Right lung (tissue), 5 donors: Measurements from ENCODE around the gene SAV1. TPM values are rescaled to one million over a fixed set of nuclear protein-coding genes. Genes with fewer than 3 reads are reported as not detected.

Source experiments
- DNase-seq, 2 donors: peaks; one replicate each; pipeline ENCODE4 v3.0.0-alpha.2; 2013
- polyA plus RNA-seq, 5 donors: library from polyadenylated mRNA; unstranded; fragments of 120-200 nt; gene quantifications; one replicate each; pipeline versions ENCODE4 v1.2.1 to v1.2.3, GENCODE V29; 2013; ENCODE audit warnings: inconsistent platforms in 1 of 5, low replicate concordance in 1 of 5; ENCODE audit not compliant: insufficient read length in 5 of 5, insufficient read depth in 1 of 5

SAV1 gene
- polyA plus RNA-seq, 5 donors = 35.3 to 44.2 (median 41.3) TPM

- no peak for DNase-seq
Observed at GRCh38 chr14:50610465-50610864, 57.6 kb downstream of the SAV1 start.

- DNase-seq = no peak
Observed at GRCh38 chr14:50608302-50608851, 59.7 kb downstream of the SAV1 start.

DNA sequence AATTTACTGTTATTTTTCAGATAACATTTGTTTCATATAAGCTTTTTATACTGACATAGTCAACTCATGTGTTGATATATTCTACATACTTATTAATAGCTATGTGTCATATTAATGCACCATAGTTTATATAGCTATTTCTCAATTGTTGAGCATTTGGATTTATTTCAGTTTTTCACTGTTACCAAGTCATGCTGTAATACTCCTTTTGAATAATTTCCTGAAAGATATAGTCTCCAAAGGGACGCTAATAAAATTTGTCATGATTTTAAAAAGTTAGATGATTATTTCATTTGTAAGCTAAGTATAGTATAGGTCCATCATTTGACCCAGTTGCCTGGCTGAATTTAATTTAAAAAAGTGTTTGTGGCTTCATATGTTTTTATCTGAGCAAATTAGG, 60.3 kb downstream of the SAV1 start:
- DNase-seq = no peak

DNA sequence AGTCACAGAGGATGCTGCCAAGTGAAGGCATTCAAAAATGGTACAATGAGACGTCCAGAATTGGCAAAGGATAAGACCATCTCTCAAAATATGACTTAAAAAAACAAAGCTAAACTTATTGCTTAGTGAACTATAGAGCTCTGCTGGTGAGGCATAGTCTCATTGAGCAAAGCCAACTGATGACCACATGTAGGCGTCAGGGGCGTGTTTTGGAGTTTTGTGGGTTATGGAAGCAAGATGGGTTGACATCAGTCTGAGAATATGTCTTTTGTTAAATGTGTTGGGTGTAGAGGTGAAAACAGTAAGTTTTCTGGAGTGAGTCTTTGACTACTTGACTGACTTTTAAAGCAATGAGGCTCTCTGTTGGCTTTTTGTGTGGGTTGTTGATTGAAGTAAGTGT, 60.9 kb downstream of the SAV1 start:
- no peak for DNase-seq

DNA sequence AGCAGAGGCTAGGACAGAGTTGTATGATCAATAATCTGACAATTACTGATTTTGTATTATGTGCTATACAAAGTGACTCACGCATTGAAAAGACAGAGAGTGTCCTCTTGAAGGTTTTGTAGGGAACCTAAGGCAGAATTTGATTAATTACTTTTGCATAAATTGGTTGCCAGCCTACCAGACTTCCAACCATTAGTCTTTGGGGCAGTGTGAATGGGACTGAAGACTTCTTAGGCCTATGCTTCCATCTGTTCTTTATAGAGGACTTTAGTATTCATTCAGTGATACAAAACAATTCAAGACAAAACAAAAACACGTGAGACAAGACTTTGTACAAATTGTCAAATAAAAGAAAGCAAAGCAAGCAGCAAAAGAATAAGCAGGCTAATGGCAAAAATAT, 61.6 kb downstream of the SAV1 start:
- DNase-seq = no peak

- peak in 1 of 2 donors; percentile 19 for DNase-seq
Observed at GRCh38 chr14:50605766-50606165, 62.3 kb downstream of the SAV1 start.

- no peak for DNase-seq
Observed at GRCh38 chr14:50603565-50603964, 64.5 kb downstream of the SAV1 start.

GRCh38 chr14:50602035-50602434, 66.1 kb downstream of the SAV1 start:
- DNase-seq = no peak

DNA sequence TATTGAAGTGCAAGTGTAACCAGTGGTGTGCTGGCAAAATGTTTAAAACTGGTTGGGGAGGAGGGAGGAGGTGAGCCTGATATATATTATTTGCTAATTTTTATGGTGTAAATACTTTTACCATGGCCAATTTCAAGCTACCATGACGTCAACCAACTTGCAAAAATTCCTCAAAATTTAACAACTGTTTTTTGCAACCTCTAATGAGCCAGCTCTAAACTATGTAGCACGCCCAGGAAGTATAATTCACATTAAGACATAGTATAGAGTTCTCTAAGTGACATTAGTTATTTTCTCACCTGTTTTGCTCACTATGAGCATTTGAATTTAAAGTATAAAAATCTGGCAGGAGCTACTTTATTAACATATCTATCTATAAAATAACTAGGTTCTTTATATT, 66.7 kb downstream of the SAV1 start:
- no peak for DNase-seq

DNA sequence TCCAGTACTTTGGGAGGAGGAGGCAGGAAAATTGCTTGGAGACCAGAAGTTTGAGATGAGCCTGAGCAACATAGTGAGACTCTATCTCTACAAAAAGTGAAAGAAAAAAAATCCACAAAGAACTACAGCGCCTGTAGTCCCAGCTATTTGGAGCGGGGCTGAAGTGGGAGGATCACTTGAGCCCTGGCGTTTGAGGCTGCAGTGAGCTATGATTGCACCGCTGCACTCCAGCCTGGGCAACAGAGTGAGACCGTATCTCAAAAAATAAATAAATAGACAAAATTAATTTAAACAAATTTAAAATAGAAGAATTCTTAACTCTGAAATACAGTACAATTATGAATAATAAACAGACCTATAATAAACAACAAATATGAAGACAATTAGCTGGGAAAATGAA, 67.3 kb downstream of the SAV1 start:
- no peak for DNase-seq

- DNase-seq = peak in 1 of 2 donors; percentile 29
Observed at GRCh38 chr14:50599700-50600444, 68.2 kb downstream of the SAV1 start.

DNA sequence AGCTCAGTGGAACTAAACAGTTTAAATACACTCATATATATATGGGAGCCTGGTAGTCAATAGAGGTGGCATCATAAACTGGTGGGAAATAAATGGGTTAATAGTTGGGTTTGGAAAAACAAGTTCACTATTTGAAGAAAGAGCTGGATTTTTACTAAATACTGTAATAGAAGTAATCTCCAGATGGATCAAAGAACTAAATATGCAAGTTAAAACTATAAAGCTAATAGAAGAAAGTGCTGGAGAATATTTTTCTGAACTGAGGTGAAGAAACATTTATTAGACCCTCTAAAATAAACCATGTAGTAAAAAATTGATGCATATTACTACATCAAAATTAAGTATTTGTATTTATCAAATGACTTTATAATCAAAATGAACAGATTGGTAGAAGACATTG, 69.3 kb downstream of the SAV1 start:
- DNase-seq = no peak

DNA sequence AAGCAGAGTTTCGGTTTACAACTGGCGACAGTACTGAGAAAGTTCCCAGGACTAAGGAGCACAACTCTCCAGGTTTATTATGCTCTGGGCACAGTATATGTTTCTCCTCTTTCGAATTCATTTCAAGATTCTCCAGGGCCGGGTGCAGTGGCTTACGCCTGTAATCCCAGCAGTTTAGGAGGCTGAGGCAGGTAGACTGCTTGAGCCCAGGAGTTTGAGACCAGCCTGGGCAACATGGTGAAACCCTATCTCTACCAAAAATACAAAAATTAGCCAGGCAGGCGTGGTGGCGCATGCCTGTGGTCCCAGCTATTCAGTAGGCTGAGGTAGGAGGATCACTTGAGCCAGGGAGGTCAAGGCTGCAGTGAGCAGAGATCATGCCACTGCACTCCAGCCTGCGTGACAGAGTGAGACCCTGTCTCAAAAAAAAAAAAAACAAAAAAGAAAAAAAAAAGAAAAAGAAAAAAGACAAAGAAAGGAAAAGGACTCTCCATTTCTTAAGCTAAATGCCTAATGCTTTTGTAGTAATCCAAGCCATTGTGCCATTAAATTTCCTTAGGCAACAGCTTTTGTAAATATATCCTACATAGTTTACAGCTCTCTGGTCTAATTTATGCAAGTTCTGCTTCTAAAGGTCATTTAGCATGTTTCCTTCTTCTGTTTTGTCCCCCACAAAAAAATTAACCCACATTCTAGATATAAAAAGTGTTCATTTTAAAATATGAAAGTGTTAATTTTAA, 73.4 kb downstream of the SAV1 start:
- DNase-seq = no peak

DNA sequence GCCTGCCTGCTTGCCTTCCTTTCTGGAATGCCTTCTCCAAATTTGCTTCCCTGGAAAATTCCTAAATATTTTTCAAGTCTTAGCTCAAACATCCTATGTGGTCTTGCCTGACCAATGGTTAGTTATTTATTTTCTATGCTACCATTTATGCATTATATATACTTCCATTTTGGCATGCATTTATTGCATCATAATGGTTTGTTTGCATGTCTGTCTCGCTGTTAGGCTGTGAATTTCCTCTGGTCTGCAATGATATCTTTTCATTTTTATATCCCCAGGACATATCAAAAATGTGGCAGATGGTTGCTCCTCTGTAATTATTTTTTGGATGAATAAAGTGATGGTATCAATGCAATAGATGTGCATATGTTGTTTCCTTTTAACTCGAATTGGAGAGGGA, 77.6 kb downstream of the SAV1 start:
- DNase-seq = no peak

Other genes starting within 250 kb of the SAV1 start
- 10 to 100 TPM; 47.0 to 87.5 (median 66.8) TPM for gene MAP4K5, start 135.7 kb downstream of the SAV1 start, polyA plus RNA-seq
- 10 to 100 TPM in 1 of 5 donors, 1 to 10 TPM in 4; 6.7 to 10.7 (median 8.3) TPM for gene ATL1, start 108.2 kb downstream of the SAV1 start, polyA plus RNA-seq
- gene NIN, start 162.9 kb upstream of the SAV1 start, polyA plus RNA-seq = 10 to 100 TPM; 17.5 to 32.7 (median 27.5) TPM
- gene ABHD12B, start 203.7 kb upstream of the SAV1 start, polyA plus RNA-seq = 1 to 10 TPM in 2 of 5 donors, under 1 TPM in 3; 0.45 to 1.4 (median 0.67) TPM